Activated CD4-positive, alpha-beta T cell treated with anti-CD3 and anti-CD28 coated beads for 1 hour (primary cell): ENCODE results near the gene IBTK.
"Not testable (repeated sequence)": the region's sequence is repeated elsewhere in the genome, so short reads cannot be mapped to it uniquely, and the experiment has no call there.

Experiments used
- DNase-seq: peaks from one replicate; pipeline ENCODE4 v3.0.0-alpha.2; 2020

The IBTK gene

GRCh38 chr6:82246802-82247504 is 591 bp downstream of the IBTK start:
- DNase-seq = no peak

GRCh38 chr6:82246370-82246769 is 1.2 kb downstream of the IBTK start:
- DNase-seq = no peak

- DNase-seq = no peak
Observed at GRCh38 chr6:82245376-82245775, 2.2 kb downstream of the IBTK start.

DNA sequence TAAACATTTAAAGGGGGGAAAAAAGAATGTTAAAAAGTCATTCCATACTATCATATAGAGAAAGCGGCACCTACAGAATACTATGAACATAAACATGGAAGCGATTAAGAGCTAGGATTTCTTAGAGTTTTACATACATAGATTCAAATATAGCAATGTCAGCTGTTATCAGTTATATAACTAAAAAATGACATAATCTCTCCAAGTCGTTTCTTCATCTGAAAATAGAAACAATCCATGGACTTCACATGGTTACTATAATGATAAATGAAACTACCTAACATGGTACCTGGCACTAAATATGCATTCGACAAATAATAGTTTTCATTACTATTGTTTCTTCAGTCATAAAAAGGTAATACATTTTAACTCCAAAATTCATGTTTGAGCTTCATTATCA is 3.7 kb downstream of the IBTK start:
- DNase-seq = no peak

- DNase-seq = no peak
Observed at GRCh38 chr6:82240186-82240585, 7.4 kb downstream of the IBTK start.

GRCh38 chr6:82239597-82239996 is 7.9 kb downstream of the IBTK start:
- no peak for DNase-seq

GRCh38 chr6:82237013-82237412 is 10.5 kb downstream of the IBTK start:
- no peak for DNase-seq

GRCh38 chr6:82227770-82228169 is 19.8 kb downstream of the IBTK start:
- DNase-seq = no peak

DNA sequence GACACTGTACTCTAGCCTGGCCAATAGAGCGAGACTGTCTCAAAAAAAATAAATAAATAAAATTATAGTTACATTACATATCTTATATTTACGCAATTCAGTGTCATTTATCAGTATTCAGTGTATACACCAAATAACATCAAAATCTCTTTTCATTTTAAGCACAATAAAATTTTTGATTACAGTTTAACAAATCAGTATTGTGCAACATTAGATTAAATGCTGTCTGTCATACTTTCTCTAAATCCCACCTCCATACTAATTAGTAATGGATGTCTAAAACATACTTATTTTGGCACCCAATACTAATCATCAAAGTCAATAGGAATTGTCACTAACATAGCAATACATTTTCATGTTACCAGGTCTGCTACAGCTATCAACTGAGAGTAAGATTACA is 27.4 kb downstream of the IBTK start:
- no peak for DNase-seq

- no peak for DNase-seq
Observed at GRCh38 chr6:82217018-82217586, 30.4 kb downstream of the IBTK start.

- no peak for DNase-seq
Observed at GRCh38 chr6:82216549-82216948, 31.0 kb downstream of the IBTK start.

DNA sequence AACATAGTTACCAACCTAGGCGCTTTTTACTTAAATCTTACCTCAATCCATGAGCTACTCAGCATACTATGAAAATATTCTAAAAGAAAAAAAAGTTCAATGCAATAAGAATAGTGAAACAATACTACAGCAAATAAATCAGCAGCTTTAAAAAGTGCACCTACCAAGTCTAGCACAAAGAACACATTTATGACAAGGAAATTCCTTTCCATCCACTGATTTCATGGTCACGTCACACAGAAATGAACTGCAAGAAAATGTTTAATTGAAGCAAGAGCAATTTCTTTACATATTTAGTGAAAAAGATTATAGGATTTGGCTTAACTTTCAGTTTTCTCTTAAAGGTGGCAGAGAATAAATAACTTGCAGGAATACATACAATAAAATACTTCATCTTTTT is 36.2 kb downstream of the IBTK start:
- no peak for DNase-seq

DNA sequence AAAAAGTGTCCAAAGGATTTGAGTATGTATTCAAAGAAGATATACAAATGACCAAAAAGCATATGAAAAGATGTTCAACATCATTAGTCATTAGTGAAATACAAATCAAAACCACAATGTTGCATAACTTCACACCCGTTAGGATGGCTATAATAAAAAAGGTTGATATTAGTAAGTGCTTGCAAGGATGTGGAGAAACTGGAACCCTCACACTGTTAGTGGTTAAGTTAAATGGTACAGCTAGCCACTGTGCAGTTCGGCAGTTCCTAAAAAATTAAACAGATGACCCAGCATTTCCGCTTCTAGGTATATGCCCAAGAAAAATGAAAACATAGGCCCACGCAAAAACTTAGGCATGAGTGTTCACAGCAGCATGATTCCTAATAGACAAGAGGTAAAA is 38.6 kb downstream of the IBTK start:
- DNase-seq = no peak

- DNase-seq = no peak
Observed at GRCh38 chr6:82205930-82206392, 41.6 kb downstream of the IBTK start.

- no peak for DNase-seq
Observed at GRCh38 chr6:82204020-82204419, 43.5 kb downstream of the IBTK start.

GRCh38 chr6:82197784-82198183 is 49.8 kb downstream of the IBTK start:
- no peak for DNase-seq

- not testable (repeated sequence) for DNase-seq
Observed at GRCh38 chr6:82197245-82197644, 50.3 kb downstream of the IBTK start.

GRCh38 chr6:82196161-82196560 is 51.4 kb downstream of the IBTK start:
- DNase-seq = no peak

- no peak for DNase-seq
Observed at GRCh38 chr6:82195619-82196018, 51.9 kb downstream of the IBTK start.

- no peak for DNase-seq
Observed at GRCh38 chr6:82185948-82186535, 61.5 kb downstream of the IBTK start.

GRCh38 chr6:82183642-82184282 is 63.8 kb downstream of the IBTK start:
- no peak for DNase-seq

DNA sequence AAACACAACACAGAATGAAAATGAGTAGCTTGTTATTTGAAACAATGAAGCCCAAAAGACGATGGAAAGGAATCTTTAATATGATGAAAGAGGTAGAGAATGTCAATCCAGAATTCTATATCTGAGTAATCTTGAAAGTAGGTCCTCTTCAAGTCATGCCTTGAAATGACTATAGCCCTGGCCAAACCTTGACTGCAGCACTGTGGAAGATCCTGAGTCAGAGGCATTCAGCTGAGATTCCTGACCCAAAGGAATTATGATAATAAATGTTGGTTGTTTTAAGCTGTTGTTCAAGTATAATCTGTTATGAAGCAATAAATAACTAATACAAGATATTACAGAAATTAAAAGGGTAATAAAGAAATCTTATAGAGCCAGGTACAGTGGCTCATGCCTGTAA is 64.8 kb downstream of the IBTK start:
- no peak for DNase-seq

DNA sequence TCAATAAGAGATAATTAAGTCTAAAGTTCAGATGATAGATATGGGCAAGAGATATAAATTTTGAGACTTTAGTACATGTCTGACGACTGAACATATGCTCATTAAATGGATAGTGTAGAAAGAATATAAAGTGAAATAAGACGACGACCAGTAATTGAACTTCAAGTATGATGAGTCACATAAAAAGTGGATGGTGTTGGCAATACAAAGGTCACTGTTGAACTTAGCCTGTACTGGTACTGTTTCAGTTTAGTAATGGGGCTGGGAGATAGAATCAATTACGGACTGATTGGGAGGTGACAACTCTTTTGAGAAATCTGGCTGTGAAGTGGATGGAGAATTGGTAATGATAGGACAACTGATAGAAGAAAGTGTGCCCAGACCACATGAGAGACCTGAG is 68.1 kb downstream of the IBTK start:
- DNase-seq = no peak

DNA sequence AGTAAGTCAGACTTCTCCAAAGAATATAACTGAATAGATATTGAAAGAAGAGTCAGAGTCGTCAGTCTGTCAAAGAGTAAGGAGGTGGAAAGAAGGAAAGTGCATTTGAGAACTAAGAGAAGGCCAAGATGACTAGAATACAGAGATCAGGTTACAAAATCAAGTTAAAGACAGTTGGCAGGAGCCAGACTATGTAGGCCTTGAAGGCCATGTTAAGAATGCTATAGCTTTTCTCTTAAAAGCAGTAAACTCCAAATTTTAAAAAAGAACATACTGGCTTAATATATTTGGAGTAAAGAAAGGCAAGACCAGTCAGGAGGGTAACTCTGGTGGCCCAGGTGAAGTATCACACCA is 68.8 kb downstream of the IBTK start:
- DNase-seq = no peak
